Astrocyte of the hippocampus (primary cell): ENCODE data around the gene AVPR2.

Experiments used
- DNase-seq: peaks from one replicate; pipeline ENCODE4 v3.0.0; 2011; ENCODE audit warnings: low read depth, low spot score

Gene AVPR2

GRCh38 chrX:153913701-153914100 is 9.2 kb downstream of the AVPR2 start:
- DNase-seq = no peak

- DNase-seq = no peak
Observed at GRCh38 chrX:153917869-153918268, 13.4 kb downstream of the AVPR2 start.

- DNase-seq = no peak
Observed at GRCh38 chrX:153919281-153919680, 14.8 kb downstream of the AVPR2 start.

GRCh38 chrX:153920546-153920945 is 16.1 kb downstream of the AVPR2 start:
- no peak for DNase-seq

- DNase-seq = no peak
Observed at GRCh38 chrX:153921070-153921469, 16.6 kb downstream of the AVPR2 start.

- no peak for DNase-seq
Observed at GRCh38 chrX:153921511-153922446, 17.3 kb downstream of the AVPR2 start.

GRCh38 chrX:153922932-153923857 is 18.7 kb downstream of the AVPR2 start:
- DNase-seq = peak; percentile 81

GRCh38 chrX:153924149-153924861 is 19.8 kb downstream of the AVPR2 start:
- DNase-seq = no peak

GRCh38 chrX:153925387-153925738 is 20.9 kb downstream of the AVPR2 start:
- no peak for DNase-seq

- no peak for DNase-seq
Observed at GRCh38 chrX:153925739-153926551, 21.5 kb downstream of the AVPR2 start, which contains the start of gene ARHGAP4. TSS of gene ARHGAP4 (minus strand) at chrX:153926264. CDS start at chrX:153926202, 62 bp downstream.

GRCh38 chrX:153926552-153926857 is 22.0 kb downstream of the AVPR2 start:
- no peak for DNase-seq

GRCh38 chrX:153926858-153927671 is 22.6 kb downstream of the AVPR2 start:
- DNase-seq = peak; percentile 46

GRCh38 chrX:153927672-153927921 is 23.1 kb downstream of the AVPR2 start:
- no peak for DNase-seq

- DNase-seq = peak; percentile 98
Observed at GRCh38 chrX:153927922-153928760, 23.7 kb downstream of the AVPR2 start.

- DNase-seq = no peak
Observed at GRCh38 chrX:153928846-153929245, 24.4 kb downstream of the AVPR2 start.

GRCh38 chrX:153929576-153929975 is 25.1 kb downstream of the AVPR2 start:
- DNase-seq = no peak

GRCh38 chrX:153930011-153930910 is 25.8 kb downstream of the AVPR2 start:
- DNase-seq = no peak

- DNase-seq = no peak
Observed at GRCh38 chrX:153931151-153931550, 26.7 kb downstream of the AVPR2 start.
